B cell (primary cell): ENCODE results near the gene MSH4.

Experiments
- EZH2 ChIP-seq: IDR thresholded peaks from 2 replicates; pipeline ENCODE4 v1.6.1; 2012; ENCODE audit warnings: borderline replicate concordance, low read depth, mild to moderate bottlenecking, moderate library complexity, low read length; ENCODE audit not compliant: insufficient read depth, poor library complexity, severe bottlenecking
- TF ChIP-seq, protein P1 (sequence below): fragments of 200-600 bp; IDR thresholded peaks from one replicate; pipeline ENCODE4 v1.8.0; 2022; ENCODE audit warnings: antibody characterized with exemption, mild to moderate bottlenecking

DNA sequence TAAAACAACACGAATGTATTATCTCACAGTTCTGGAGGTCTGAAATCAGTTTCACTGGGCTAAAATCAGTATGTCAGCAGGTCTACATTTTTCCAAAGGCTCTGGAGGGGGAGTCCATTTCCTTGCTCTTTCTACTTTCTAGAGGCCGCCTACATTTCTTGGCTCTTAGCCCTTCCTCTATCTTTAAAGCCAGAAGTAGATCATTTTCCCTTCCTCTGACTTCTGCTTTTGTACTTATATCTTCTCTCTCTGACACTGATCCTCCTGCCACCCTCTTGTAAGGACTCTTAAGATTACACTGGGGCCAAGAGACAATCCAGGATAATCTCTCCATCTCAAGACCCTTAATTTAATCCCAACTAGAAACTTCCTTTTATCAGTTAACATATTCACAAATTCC, 41.4 kb downstream of the MSH4 start:
- TF ChIP-seq, protein P1, sequence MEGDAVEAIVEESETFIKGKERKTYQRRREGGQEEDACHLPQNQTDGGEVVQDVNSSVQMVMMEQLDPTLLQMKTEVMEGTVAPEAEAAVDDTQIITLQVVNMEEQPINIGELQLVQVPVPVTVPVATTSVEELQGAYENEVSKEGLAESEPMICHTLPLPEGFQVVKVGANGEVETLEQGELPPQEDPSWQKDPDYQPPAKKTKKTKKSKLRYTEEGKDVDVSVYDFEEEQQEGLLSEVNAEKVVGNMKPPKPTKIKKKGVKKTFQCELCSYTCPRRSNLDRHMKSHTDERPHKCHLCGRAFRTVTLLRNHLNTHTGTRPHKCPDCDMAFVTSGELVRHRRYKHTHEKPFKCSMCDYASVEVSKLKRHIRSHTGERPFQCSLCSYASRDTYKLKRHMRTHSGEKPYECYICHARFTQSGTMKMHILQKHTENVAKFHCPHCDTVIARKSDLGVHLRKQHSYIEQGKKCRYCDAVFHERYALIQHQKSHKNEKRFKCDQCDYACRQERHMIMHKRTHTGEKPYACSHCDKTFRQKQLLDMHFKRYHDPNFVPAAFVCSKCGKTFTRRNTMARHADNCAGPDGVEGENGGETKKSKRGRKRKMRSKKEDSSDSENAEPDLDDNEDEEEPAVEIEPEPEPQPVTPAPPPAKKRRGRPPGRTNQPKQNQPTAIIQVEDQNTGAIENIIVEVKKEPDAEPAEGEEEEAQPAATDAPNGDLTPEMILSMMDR, result no peak
- no peak for TF ChIP-seq EZH2
